GM12874 (cell line): ENCODE results near the gene GEMIN5.

ENCODE experiments used
- CTCF ChIP-seq: IDR thresholded peaks from 2 replicates; pipeline ENCODE4 v1.5.1; 2011; ENCODE audit warnings: low read depth, mild to moderate bottlenecking, control low read depth, low read length, moderate library complexity; ENCODE audit not compliant: insufficient read depth

Gene GEMIN5

GRCh38 chr5:154860765-154861164, 77.2 kb downstream of the GEMIN5 start:
- TF ChIP-seq CTCF: no peak

GRCh38 chr5:154860123-154860522, 77.9 kb downstream of the GEMIN5 start:
- no peak for TF ChIP-seq CTCF

- TF ChIP-seq CTCF: no peak
Observed at GRCh38 chr5:154858972-154859871, 78.8 kb downstream of the GEMIN5 start.

GRCh38 chr5:154858297-154858971, 79.6 kb downstream of the GEMIN5 start, which contains the start of gene CNOT8:
TSS of gene CNOT8 (plus strand) at chr5:154858627. CDS start at chr5:154863279, 4,652 bp downstream.
- TF ChIP-seq CTCF: no peak

- no peak for TF ChIP-seq CTCF
Observed at GRCh38 chr5:154857530-154858296, 80.3 kb downstream of the GEMIN5 start.

GRCh38 chr5:154851351-154851750, 86.7 kb downstream of the GEMIN5 start:
- no peak for TF ChIP-seq CTCF

- no peak for TF ChIP-seq CTCF
Observed at GRCh38 chr5:154850255-154851062, 87.6 kb downstream of the GEMIN5 start, which contains the start of gene FAXDC2. TSS of gene FAXDC2 (minus strand) at chr5:154850603. CDS start at chr5:154838178, 12,425 bp downstream.
